Measurements from ENCODE around the gene LY6G6C.

GRCh38 chr6:31715022-31715958 is 6.3 kb downstream of the LY6G6C start, which contains the start of gene LY6G6D:
- no peak for TF ChIP-seq GATA3 (IDR thresholded peaks at IDR 0.05; ENCODE audit: low read depth, low read length)
- no peak for TF ChIP-seq GATA2 (IDR thresholded peaks at IDR 0.05; ENCODE audit: low read depth, low read length)

Data from SH-SY5Y (cell line).